Measurements from ENCODE around the gene TBPL2. TPM values are rescaled to one million over a fixed set of nuclear protein-coding genes. Genes with fewer than 3 reads are reported as not detected.

Gene TBPL2
- total RNA-seq, 1 donor from 2014 or later, result not detected

GRCh38 chr14:55414551-55414950 is 25.9 kb downstream of the TBPL2 start:
- Histone ChIP-seq H3K4me3 (ENCODE audit: low read length in 3 of 3) (no peak overlapping the region), H3K27me3 (ENCODE audit: control insufficient read depth in 3 of 3, insufficient read depth in 3 of 3, low read length in 3 of 3) (no peaks in the 10 kb centered on the region), H3K4me1 (ENCODE audit: control insufficient read depth in 3 of 3, insufficient read depth in 3 of 3, low read length in 3 of 3) (peaks cover 15 to 25% (median 21%) of the 10 kb centered on the region in 3 donors), H3K36me3 (ENCODE audit: control insufficient read depth in 3 of 3, insufficient read depth in 3 of 3, low read length in 3 of 3) (peaks cover 0 to 2% (median 0%) of the 10 kb centered on the region in 3 donors), H3K9ac (ENCODE audit: low read depth in 1 of 3, low read length in 3 of 3) (no peak overlapping the region), H3K27ac (ENCODE audit: low read depth, low read length) (no peak overlapping the region), H3K9me3 (ENCODE audit: control insufficient read depth in 3 of 3, low read length in 3 of 3) (no peaks in the 10 kb centered on the region)

DNA sequence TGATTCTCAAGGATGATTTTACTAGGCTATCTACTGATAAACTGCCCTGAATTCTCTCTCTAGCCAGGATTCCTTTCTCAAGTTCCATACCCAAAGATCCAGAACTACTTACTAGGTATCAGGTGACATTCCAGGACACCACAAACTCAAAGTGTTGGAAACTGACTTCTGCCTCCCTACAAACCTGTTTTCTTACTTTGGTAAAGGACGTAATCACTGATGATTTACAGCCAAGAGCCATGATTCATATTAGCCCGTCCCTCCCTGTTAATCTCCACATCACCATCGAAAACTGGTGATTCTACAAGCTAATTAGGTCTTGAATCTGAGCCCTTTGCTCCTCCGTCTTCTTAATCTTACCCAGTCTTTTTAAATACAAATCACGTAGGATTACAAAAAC is 27.7 kb downstream of the TBPL2 start:
- Histone ChIP-seq H3K36me3 (ENCODE audit: control insufficient read depth in 3 of 3, insufficient read depth in 3 of 3, low read length in 3 of 3) (peaks cover 0 to 2% (median 0%) of the 10 kb centered on the region in 3 donors), H3K27me3 (ENCODE audit: control insufficient read depth in 3 of 3, insufficient read depth in 3 of 3, low read length in 3 of 3) (no peaks in the 10 kb centered on the region), H3K9ac (ENCODE audit: low read depth in 1 of 3, low read length in 3 of 3) (peak overlapping the region in 2 of 3 donors; percentile 6 to 23), H3K27ac (ENCODE audit: low read depth, low read length) (peak overlapping the region; percentile 88), H3K4me1 (ENCODE audit: control insufficient read depth in 3 of 3, insufficient read depth in 3 of 3, low read length in 3 of 3) (peaks cover 15 to 35% (median 27%) of the 10 kb centered on the region in 3 donors), H3K9me3 (ENCODE audit: control insufficient read depth in 3 of 3, low read length in 3 of 3) (no peaks in the 10 kb centered on the region), H3K4me3 (ENCODE audit: low read length in 3 of 3) (peak overlapping the region in 1 of 3 donors; percentile 97)

DNA sequence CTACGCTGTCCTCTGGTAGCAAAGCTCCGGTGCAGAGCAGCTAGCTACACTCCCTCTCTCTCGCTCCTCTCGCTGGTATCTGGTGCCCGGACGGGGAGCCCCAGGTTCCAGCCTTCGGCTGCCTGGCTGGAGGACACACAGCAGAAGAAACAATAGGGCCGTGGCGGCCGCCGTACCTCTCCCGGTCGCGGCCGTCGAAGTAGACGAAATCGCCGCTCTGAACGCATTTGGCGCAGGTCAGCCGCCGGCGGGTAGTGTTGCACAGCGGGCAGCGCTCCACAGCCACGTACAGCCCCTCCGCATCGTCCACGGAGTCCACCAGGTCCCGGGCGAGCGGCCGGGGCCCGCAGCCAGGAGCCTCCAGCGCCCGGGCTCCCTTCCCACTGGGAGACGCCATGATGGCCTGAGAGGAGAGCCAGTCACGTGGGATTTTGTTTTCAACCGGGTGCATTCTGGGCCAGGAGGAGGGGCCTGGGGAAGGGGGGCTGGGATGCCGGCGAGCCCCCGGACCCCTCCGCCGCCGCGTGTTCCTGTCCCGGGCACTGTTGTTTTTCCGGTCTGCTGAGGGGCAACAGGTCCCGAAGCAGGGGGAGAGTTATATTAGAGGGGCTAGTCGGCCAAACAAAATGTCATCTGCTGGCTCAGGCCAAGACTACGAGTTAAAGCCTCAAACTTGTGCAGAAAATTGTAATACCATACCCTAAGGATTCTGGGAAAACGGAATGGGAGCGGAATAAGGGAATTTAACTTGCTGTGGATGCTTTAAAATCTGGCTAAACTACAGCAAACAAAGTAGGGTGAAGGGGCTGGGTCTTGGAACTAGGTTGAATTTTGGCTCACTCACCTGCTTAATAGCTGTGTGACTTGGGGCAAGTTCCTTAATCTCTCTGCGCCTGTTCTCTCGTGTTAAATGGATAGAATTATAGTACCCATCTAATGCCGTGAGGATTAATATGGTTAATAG is 28.7 kb downstream of the TBPL2 start, which contains the start of gene ATG14:
ATG14 (minus strand) TSS at position 405 of the 964 bp plus-strand sequence; CDS start at position 397, 8 bp downstream.
- peaks cover 0 to 2% (median 0%) of the 10 kb centered on the region in 3 donors for H3K36me3 ChIP-seq (ENCODE audit: control insufficient read depth in 3 of 3, insufficient read depth in 3 of 3, low read length in 3 of 3)
- peak within 1 kb of the TSS; percentile 87 to 95 (median 95) for H3K9ac ChIP-seq (ENCODE audit: low read depth in 1 of 3, low read length in 3 of 3)
- peak within 1 kb of the TSS; percentile 86 to 97 (median 88) for H3K4me3 ChIP-seq (ENCODE audit: low read length in 3 of 3)
- H3K4me1 ChIP-seq (ENCODE audit: control insufficient read depth in 3 of 3, insufficient read depth in 3 of 3, low read length in 3 of 3), result peaks cover 15 to 35% (median 27%) of the 10 kb centered on the region in 3 donors
- H3K27me3 ChIP-seq (ENCODE audit: control insufficient read depth in 3 of 3, insufficient read depth in 3 of 3, low read length in 3 of 3), result no peaks in the 10 kb centered on the region
- H3K27ac ChIP-seq (ENCODE audit: low read depth, low read length), result peak within 1 kb of the TSS; percentile 88
- H3K9me3 ChIP-seq (ENCODE audit: control insufficient read depth in 3 of 3, low read length in 3 of 3), result no peaks in the 10 kb centered on the region

- Histone ChIP-seq H3K4me1 (ENCODE audit: control insufficient read depth in 3 of 3, insufficient read depth in 3 of 3, low read length in 3 of 3) (peaks cover 15 to 36% (median 27%) of the 10 kb centered on the region in 3 donors), H3K9ac (ENCODE audit: low read depth in 1 of 3, low read length in 3 of 3) (peak overlapping the region; percentile 87 to 95 (median 95)), H3K27me3 (ENCODE audit: control insufficient read depth in 3 of 3, insufficient read depth in 3 of 3, low read length in 3 of 3) (no peaks in the 10 kb centered on the region), H3K27ac (ENCODE audit: low read depth, low read length) (peak overlapping the region; percentile 88), H3K36me3 (ENCODE audit: control insufficient read depth in 3 of 3, insufficient read depth in 3 of 3, low read length in 3 of 3) (peaks cover 0 to 2% (median 0%) of the 10 kb centered on the region in 3 donors), H3K4me3 (ENCODE audit: low read length in 3 of 3) (peak overlapping the region; percentile 86 to 97 (median 88)), H3K9me3 (ENCODE audit: control insufficient read depth in 3 of 3, low read length in 3 of 3) (no peaks in the 10 kb centered on the region)
Observed at GRCh38 chr14:55410876-55411275, 29.5 kb downstream of the TBPL2 start.

DNA sequence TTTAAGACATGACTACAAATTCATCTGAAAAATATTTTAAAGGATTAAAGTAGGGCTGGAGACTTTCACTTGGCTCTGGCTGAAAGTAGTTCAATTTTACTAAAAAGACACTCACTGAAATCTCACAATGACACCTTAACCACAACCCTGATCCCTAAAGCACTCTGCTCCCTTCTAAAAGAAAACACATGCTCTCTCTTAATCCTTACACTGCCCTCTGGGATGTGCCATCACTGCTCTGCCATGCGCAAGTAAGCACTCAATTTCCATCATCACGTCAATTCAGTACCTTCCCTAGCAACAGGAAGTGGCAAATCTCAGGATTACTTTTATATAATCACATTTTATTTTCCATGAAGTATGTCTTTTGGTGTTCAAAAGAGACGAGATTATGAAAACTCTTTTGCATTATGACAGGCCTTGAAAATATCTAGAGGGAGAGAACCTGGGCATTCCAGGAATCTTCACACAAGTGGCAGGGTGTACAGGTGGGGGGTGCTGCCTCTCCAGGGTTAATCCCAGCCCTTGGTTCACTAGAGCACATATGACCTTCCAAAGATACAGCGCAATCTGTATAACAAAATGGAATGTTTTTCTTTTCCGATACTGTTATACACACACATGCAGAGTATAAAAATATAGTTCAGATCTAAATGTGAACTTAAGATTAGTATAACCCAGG is 36.1 kb downstream of the TBPL2 start:
- H3K36me3 ChIP-seq (ENCODE audit: control insufficient read depth in 3 of 3, insufficient read depth in 3 of 3, low read length in 3 of 3), result no peaks in the 10 kb centered on the region
- H3K9ac ChIP-seq (ENCODE audit: low read depth in 1 of 3, low read length in 3 of 3), result no peak overlapping the region
- H3K4me3 ChIP-seq (ENCODE audit: low read length in 3 of 3), result no peak overlapping the region
- H3K4me1 ChIP-seq (ENCODE audit: control insufficient read depth in 3 of 3, insufficient read depth in 3 of 3, low read length in 3 of 3), result peaks cover 8 to 38% (median 9%) of the 10 kb centered on the region in 3 donors
- peak overlapping the region; percentile 45 for H3K27ac ChIP-seq (ENCODE audit: low read depth, low read length)
- H3K9me3 ChIP-seq (ENCODE audit: control insufficient read depth in 3 of 3, low read length in 3 of 3), result no peaks in the 10 kb centered on the region
- H3K27me3 ChIP-seq (ENCODE audit: control insufficient read depth in 3 of 3, insufficient read depth in 3 of 3, low read length in 3 of 3), result no peaks in the 10 kb centered on the region

DNA sequence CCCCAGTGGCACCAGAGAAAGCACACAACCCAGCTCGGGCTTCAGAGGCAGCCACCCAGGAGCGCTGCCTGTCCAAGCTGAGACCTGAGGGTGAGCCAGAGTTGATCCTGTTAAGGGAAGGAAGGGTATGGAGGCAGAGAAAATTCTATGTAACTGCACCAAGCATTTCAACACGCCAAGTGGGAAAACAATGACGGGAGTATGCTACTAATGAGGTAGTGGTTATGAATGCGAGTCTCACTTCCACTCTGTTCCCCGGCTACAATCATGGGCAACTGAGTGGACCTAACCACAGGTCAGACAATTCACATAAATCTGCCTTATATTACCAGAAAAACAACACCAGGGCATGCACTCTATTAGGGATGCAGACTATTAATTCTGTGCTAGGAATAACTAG is 38.7 kb downstream of the TBPL2 start:
- H3K4me3 ChIP-seq (ENCODE audit: low read length in 3 of 3), result no peak overlapping the region
- no peak overlapping the region for H3K27ac ChIP-seq (ENCODE audit: low read depth, low read length)
- no peaks in the 10 kb centered on the region for H3K36me3 ChIP-seq (ENCODE audit: control insufficient read depth in 3 of 3, insufficient read depth in 3 of 3, low read length in 3 of 3)
- H3K9me3 ChIP-seq (ENCODE audit: control insufficient read depth in 3 of 3, low read length in 3 of 3), result no peaks in the 10 kb centered on the region
- H3K4me1 ChIP-seq (ENCODE audit: control insufficient read depth in 3 of 3, insufficient read depth in 3 of 3, low read length in 3 of 3), result peaks cover 15 to 29% (median 18%) of the 10 kb centered on the region in 3 donors
- H3K27me3 ChIP-seq (ENCODE audit: control insufficient read depth in 3 of 3, insufficient read depth in 3 of 3, low read length in 3 of 3), result no peaks in the 10 kb centered on the region
- H3K9ac ChIP-seq (ENCODE audit: low read depth in 1 of 3, low read length in 3 of 3), result no peak overlapping the region

- no peaks in the 10 kb centered on the region for H3K27me3 ChIP-seq (ENCODE audit: control insufficient read depth in 3 of 3, insufficient read depth in 3 of 3, low read length in 3 of 3)
- peak overlapping the region; percentile 70 for H3K27ac ChIP-seq (ENCODE audit: low read depth, low read length)
- H3K4me3 ChIP-seq (ENCODE audit: low read length in 3 of 3), result no peak overlapping the region
- peak overlapping the region in 1 of 3 donors; percentile 44 for H3K9ac ChIP-seq (ENCODE audit: low read depth in 1 of 3, low read length in 3 of 3)
- peaks cover 2 to 8% (median 5%) of the 10 kb centered on the region in 3 donors for H3K36me3 ChIP-seq (ENCODE audit: control insufficient read depth in 3 of 3, insufficient read depth in 3 of 3, low read length in 3 of 3)
- peaks cover 14 to 18% (median 16%) of the 10 kb centered on the region in 3 donors for H3K4me1 ChIP-seq (ENCODE audit: control insufficient read depth in 3 of 3, insufficient read depth in 3 of 3, low read length in 3 of 3)
- H3K9me3 ChIP-seq (ENCODE audit: control insufficient read depth in 3 of 3, low read length in 3 of 3), result no peaks in the 10 kb centered on the region
Observed at GRCh38 chr14:55399852-55400251, 40.6 kb downstream of the TBPL2 start.

DNA sequence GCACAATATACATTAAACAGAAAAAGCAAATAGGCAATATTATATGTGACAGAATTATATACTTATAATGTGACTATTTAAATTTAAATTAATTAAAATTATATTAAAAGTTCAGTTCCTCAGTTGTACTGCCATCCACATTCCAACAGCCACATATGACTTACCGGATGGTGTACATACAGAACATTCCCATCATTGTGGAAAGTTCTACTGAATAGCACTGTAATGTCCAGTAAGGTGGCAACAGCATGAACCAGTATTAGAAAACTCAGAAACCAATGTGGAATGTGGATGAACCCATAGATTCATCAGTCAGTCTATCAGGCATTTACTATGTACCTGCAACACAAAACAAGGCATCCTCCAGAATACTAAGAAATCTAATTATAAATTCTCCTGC is 41.2 kb downstream of the TBPL2 start:
- H3K4me3 ChIP-seq (ENCODE audit: low read length in 3 of 3), result no peak overlapping the region
- peak overlapping the region; percentile 70 for H3K27ac ChIP-seq (ENCODE audit: low read depth, low read length)
- no peaks in the 10 kb centered on the region for H3K9me3 ChIP-seq (ENCODE audit: control insufficient read depth in 3 of 3, low read length in 3 of 3)
- H3K27me3 ChIP-seq (ENCODE audit: control insufficient read depth in 3 of 3, insufficient read depth in 3 of 3, low read length in 3 of 3), result no peaks in the 10 kb centered on the region
- peaks cover 4 to 13% (median 12%) of the 10 kb centered on the region in 3 donors for H3K36me3 ChIP-seq (ENCODE audit: control insufficient read depth in 3 of 3, insufficient read depth in 3 of 3, low read length in 3 of 3)
- peaks cover 10 to 12% (median 11%) of the 10 kb centered on the region in 3 donors for H3K4me1 ChIP-seq (ENCODE audit: control insufficient read depth in 3 of 3, insufficient read depth in 3 of 3, low read length in 3 of 3)
- no peak overlapping the region for H3K9ac ChIP-seq (ENCODE audit: low read depth in 1 of 3, low read length in 3 of 3)

DNA sequence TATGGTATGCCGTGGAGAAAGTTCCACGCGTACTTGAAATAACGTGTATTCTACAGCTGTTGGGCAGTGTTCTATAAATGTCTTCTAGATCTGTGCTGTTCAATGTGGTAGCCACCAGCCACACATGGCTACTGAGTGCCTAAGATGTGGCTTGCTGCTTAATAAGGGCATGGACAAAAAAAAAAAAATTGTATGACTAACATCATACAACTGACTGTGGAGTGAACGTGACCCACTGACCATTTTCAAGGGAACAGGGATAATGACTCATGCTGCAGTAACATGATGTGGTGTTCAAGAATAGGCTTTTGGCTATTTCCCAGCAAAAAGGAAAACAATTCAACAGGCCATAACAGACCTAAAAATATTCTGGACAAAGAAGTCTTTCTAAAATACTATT is 41.7 kb downstream of the TBPL2 start:
- H3K9me3 ChIP-seq (ENCODE audit: control insufficient read depth in 3 of 3, low read length in 3 of 3), result no peaks in the 10 kb centered on the region
- H3K9ac ChIP-seq (ENCODE audit: low read depth in 1 of 3, low read length in 3 of 3), result no peak overlapping the region
- no peak overlapping the region for H3K4me3 ChIP-seq (ENCODE audit: low read length in 3 of 3)
- H3K27ac ChIP-seq (ENCODE audit: low read depth, low read length), result peak overlapping the region; percentile 70
- H3K36me3 ChIP-seq (ENCODE audit: control insufficient read depth in 3 of 3, insufficient read depth in 3 of 3, low read length in 3 of 3), result peaks cover 4 to 15% (median 13%) of the 10 kb centered on the region in 3 donors
- no peaks in the 10 kb centered on the region for H3K27me3 ChIP-seq (ENCODE audit: control insufficient read depth in 3 of 3, insufficient read depth in 3 of 3, low read length in 3 of 3)
- H3K4me1 ChIP-seq (ENCODE audit: control insufficient read depth in 3 of 3, insufficient read depth in 3 of 3, low read length in 3 of 3), result peaks cover 9 to 12% (median 10%) of the 10 kb centered on the region in 3 donors
